ENCODE measurements around the gene NTF3. TPM values are rescaled to one million over a fixed set of nuclear protein-coding genes. Genes with fewer than 3 reads are reported as not detected.

NTF3 gene
- total RNA-seq, 2 experiments from 2014 or later = not detected

- TF ChIP-seq CTCF (IDR thresholded peaks at IDR 0.05) = no peak
- Mint-ChIP-seq H3K4me3 (no peak overlapping the region), H3K36me3 (ENCODE audit: low read depth) (no peaks in the 10 kb centered on the region), H3K27me3 (peaks cover 40% of the 10 kb centered on the region), H3K9me3 (no peaks in the 10 kb centered on the region), H3K27ac (no peak overlapping the region), H3K4me1 (ENCODE audit: low read depth) (no peaks in the 10 kb centered on the region)
- Histone ChIP-seq H3K36me3 (ENCODE audit: insufficient read depth, low read length) (no peaks in the 10 kb centered on the region), H3K4me1 (ENCODE audit: insufficient read depth, low read length) (no peaks in the 10 kb centered on the region), H3K4me3 (ENCODE audit: low read length) (no peak overlapping the region), H3K9me3 (ENCODE audit: control insufficient read depth in 1 of 2, insufficient read depth in 1 of 2, low read length in 2 of 2) (peaks cover 0 to 3% of the 10 kb centered on the region in 2 experiments), H3K27me3 (ENCODE audit: control insufficient read depth in 1 of 2, insufficient read depth in 2 of 2, low read length in 2 of 2) (no peaks in the 10 kb centered on the region), H3K27ac (ENCODE audit: low read depth in 1 of 2, low read length in 2 of 2) (no peak overlapping the region)
- DNase-seq = no peak
- ATAC-seq (ENCODE audit: poor library complexity) = no peak
- ChIA-PET CTCF (no interaction called here), POLR2A (no interaction called here)
- intact Hi-C loops (cut with DNase I, micrococcal nuclease) = no loop called here
These were observed 41.8 kb downstream of the NTF3 start for GRCh38 chr12:5473783-5474116.

- Histone ChIP-seq H3K36me3 (ENCODE audit: insufficient read depth, low read length) (no peaks in the 10 kb centered on the region), H3K27me3 (ENCODE audit: control insufficient read depth in 1 of 2, insufficient read depth in 2 of 2, low read length in 2 of 2) (no peaks in the 10 kb centered on the region), H3K27ac (ENCODE audit: low read depth in 1 of 2, low read length in 2 of 2) (no peak overlapping the region), H3K9me3 (ENCODE audit: control insufficient read depth in 1 of 2, insufficient read depth in 1 of 2, low read length in 2 of 2) (peaks cover 0 to 10% of the 10 kb centered on the region in 2 experiments), H3K4me3 (ENCODE audit: low read length) (no peak overlapping the region), H3K4me1 (ENCODE audit: insufficient read depth, low read length) (no peaks in the 10 kb centered on the region)
- no peak for DNase-seq
- POLR2A ChIA-PET = no interaction called here
- Mint-ChIP-seq H3K27me3 (peaks cover 28% of the 10 kb centered on the region), H3K4me1 (ENCODE audit: low read depth) (no peaks in the 10 kb centered on the region), H3K36me3 (ENCODE audit: low read depth) (no peaks in the 10 kb centered on the region), H3K4me3 (no peak overlapping the region), H3K9me3 (no peaks in the 10 kb centered on the region), H3K27ac (no peak overlapping the region)
- intact Hi-C loops (cut with DNase I, micrococcal nuclease) = no loop called here
- CTCF ChIA-PET = no interaction called here
- TF ChIP-seq CTCF (IDR thresholded peaks at IDR 0.05) = no peak
- no peak for ATAC-seq (ENCODE audit: poor library complexity)
These were observed 44.4 kb downstream of the NTF3 start for GRCh38 chr12:5476356-5476755.

- H3K27me3 Mint-ChIP-seq = peaks cover 16% of the 10 kb centered on the region
- no peaks in the 10 kb centered on the region for H3K36me3 ChIP-seq (ENCODE audit: insufficient read depth, low read length)
- no peak for DNase-seq
- intact Hi-C loops (cut with DNase I, micrococcal nuclease) = no loop called here
- H3K27ac Mint-ChIP-seq = no peak overlapping the region
- no peak overlapping the region for H3K27ac ChIP-seq (ENCODE audit: low read depth in 1 of 2, low read length in 2 of 2)
- H3K4me1 Mint-ChIP-seq (ENCODE audit: low read depth) = no peaks in the 10 kb centered on the region
- no peaks in the 10 kb centered on the region for H3K9me3 Mint-ChIP-seq
- no peaks in the 10 kb centered on the region for H3K36me3 Mint-ChIP-seq (ENCODE audit: low read depth)
- H3K9me3 ChIP-seq (ENCODE audit: control insufficient read depth in 1 of 2, insufficient read depth in 1 of 2, low read length in 2 of 2) = peaks cover 0 to 14% of the 10 kb centered on the region in 2 experiments
- H3K27me3 ChIP-seq (ENCODE audit: control insufficient read depth in 1 of 2, insufficient read depth in 2 of 2, low read length in 2 of 2) = no peaks in the 10 kb centered on the region
- ATAC-seq (ENCODE audit: poor library complexity) = no peak
- H3K4me3 Mint-ChIP-seq = no peak overlapping the region
- ChIA-PET CTCF (no interaction called here), POLR2A (no interaction called here)
- H3K4me3 ChIP-seq (ENCODE audit: low read length) = no peak overlapping the region
- H3K4me1 ChIP-seq (ENCODE audit: insufficient read depth, low read length) = no peaks in the 10 kb centered on the region
- no peak for TF ChIP-seq CTCF (IDR thresholded peaks at IDR 0.05)
These were observed 46.3 kb downstream of the NTF3 start for GRCh38 chr12:5478081-5478706.
